ENCODE data around the gene ACD. TPM values are rescaled to one million over a fixed set of nuclear protein-coding genes. Genes with fewer than 3 reads are reported as not detected.

ACD gene
- total and polyA plus RNA-seq, 8 donors: 12.9 to 27.5 (median 23.2) TPM

DNA sequence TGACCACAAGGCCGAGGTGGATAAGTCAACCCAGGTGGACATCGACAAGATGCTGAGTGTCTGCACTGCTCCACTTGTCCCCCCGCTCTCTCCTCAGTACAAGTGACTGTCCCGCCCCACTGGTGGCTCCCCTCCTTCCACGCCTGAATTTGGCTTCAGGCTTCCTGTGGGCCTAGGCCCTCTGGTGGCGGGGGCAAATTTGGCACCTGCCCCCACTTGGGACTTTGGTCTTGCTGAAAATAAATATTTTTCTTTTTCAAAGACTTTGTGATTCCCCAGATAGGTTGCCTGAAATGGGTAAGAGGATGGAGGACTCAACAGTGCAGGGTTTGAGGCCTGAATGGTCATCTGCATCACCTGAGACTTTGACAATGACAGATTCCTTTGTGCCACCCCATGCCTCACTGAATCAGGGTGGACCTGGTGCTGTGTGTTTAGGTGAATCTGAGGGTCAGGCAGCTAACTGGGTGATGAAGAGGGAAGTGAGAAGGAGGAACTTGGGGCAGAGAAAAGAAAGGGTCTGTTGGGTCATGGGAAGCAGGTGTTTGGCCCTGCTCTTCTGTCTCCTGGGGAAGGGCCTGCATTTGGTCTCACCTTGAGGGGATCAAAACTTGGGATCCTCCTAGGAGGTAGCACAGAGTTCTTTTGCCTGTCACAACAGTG lies 8.6 kb upstream of the ACD start:
- peaks cover 29 to 57% of the 10 kb centered on the region in 2 donors for H3K4me1 ChIP-seq
- H3K36me3 ChIP-seq: no peaks in the 10 kb centered on the region
- DNase-seq (no peak), ATAC-seq (no peak)
- no peaks in the 10 kb centered on the region for H3K9me3 ChIP-seq
- peak overlapping the region in 1 of 2 donors; percentile 91 for H3K27ac ChIP-seq
- H3K4me3 ChIP-seq: no peak overlapping the region
- intact Hi-C loops (cut with DNase I): loop anchor here in 1 of 2 donors (5.0 kb wide), 1 partner anchor 106 kb away; the partner anchor contains the start of gene CTCF
- TF ChIP-seq, protein P1, sequence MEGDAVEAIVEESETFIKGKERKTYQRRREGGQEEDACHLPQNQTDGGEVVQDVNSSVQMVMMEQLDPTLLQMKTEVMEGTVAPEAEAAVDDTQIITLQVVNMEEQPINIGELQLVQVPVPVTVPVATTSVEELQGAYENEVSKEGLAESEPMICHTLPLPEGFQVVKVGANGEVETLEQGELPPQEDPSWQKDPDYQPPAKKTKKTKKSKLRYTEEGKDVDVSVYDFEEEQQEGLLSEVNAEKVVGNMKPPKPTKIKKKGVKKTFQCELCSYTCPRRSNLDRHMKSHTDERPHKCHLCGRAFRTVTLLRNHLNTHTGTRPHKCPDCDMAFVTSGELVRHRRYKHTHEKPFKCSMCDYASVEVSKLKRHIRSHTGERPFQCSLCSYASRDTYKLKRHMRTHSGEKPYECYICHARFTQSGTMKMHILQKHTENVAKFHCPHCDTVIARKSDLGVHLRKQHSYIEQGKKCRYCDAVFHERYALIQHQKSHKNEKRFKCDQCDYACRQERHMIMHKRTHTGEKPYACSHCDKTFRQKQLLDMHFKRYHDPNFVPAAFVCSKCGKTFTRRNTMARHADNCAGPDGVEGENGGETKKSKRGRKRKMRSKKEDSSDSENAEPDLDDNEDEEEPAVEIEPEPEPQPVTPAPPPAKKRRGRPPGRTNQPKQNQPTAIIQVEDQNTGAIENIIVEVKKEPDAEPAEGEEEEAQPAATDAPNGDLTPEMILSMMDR (IDR thresholded peaks at IDR 0.05): no peak
- no peaks in the 10 kb centered on the region for H3K27me3 ChIP-seq

DNA sequence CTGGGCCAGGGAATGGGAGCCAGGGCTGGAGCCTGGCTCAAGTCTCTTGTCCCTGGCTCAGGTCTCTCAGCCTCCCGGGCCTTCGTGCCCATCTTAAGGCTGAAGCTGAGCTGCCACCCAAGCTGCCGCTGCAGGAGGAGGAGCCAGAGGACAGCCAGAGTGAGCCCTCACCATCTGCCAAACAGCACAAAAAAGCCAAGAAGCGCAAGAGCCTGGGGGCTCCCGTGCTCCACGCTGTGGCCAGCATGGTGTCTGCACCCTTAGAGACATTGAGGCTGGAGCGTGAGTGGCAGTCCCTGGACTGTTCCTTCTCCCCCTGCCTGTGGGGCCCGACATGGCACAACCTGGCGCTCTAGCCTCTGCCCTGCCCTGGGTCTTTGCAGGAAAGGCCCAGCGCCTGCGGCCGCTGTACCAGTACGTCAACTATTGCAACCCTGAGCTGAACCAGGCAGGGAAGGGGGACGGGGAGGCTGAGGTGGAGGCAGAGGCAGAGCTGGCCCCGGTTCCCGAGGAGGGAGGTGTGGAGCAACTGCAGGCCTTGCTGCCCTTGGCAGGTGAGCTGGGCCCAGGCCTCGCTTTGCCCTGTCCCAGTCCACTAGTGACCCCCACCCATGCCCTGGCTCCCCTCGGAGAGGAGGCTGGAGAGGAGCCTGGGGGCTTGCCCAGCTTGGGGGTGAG lies 7.9 kb upstream of the ACD start:
- ATAC-seq (peak; percentile 77), DNase-seq (peak; percentile 79 to 92 (median 87))
- H3K36me3 ChIP-seq: peaks cover 0 to 3% of the 10 kb centered on the region in 2 donors
- H3K27me3 ChIP-seq: no peaks in the 10 kb centered on the region
- H3K4me3 ChIP-seq: peak overlapping the region in 1 of 2 donors; percentile 86
- H3K9me3 ChIP-seq: no peaks in the 10 kb centered on the region
- peaks cover 22 to 50% of the 10 kb centered on the region in 2 donors for H3K4me1 ChIP-seq
- peak overlapping the region; percentile 86 to 91 for H3K27ac ChIP-seq
- TF ChIP-seq, protein P1 (IDR thresholded peaks at IDR 0.05): peak; percentile 62 to 81
- intact Hi-C loops (cut with DNase I): loop anchor here in 1 of 2 donors (5.0 kb wide), 1 partner anchor 106 kb away; the partner anchor contains the start of gene CTCF

DNA sequence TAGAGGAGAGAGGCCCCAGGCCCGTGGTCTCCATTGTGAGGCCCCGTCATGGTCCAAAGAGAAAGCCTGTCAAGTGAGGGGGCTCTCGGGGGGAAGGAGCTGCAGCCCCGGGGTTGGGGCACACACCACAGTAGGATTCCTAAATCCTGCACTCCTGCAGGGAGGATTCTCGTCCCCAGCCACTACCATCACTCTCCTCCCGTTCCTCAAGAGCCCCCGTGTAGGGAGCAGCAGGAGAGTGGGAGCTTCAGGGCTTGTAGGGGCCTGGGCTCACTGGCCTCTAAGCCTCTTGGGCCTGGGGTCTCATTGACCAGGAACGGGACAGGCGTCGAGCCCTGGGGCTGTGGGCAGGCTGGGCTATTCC lies 7.4 kb upstream of the ACD start:
- H3K4me3 ChIP-seq: peak overlapping the region; percentile 79 to 86
- no peaks in the 10 kb centered on the region for H3K9me3 ChIP-seq
- H3K27ac ChIP-seq: peak overlapping the region; percentile 86 to 91
- H3K27me3 ChIP-seq: no peaks in the 10 kb centered on the region
- DNase-seq: no peak
- peaks cover 0 to 8% of the 10 kb centered on the region in 2 donors for H3K36me3 ChIP-seq
- intact Hi-C loops (cut with DNase I): loop anchor here in 1 of 2 donors (5.0 kb wide), 1 partner anchor 105 kb away; the partner anchor contains the start of gene CTCF
- H3K4me1 ChIP-seq: peaks cover 17 to 45% of the 10 kb centered on the region in 2 donors
- TF ChIP-seq, protein P1 (IDR thresholded peaks at IDR 0.05): no peak
- no peak for ATAC-seq

DNA sequence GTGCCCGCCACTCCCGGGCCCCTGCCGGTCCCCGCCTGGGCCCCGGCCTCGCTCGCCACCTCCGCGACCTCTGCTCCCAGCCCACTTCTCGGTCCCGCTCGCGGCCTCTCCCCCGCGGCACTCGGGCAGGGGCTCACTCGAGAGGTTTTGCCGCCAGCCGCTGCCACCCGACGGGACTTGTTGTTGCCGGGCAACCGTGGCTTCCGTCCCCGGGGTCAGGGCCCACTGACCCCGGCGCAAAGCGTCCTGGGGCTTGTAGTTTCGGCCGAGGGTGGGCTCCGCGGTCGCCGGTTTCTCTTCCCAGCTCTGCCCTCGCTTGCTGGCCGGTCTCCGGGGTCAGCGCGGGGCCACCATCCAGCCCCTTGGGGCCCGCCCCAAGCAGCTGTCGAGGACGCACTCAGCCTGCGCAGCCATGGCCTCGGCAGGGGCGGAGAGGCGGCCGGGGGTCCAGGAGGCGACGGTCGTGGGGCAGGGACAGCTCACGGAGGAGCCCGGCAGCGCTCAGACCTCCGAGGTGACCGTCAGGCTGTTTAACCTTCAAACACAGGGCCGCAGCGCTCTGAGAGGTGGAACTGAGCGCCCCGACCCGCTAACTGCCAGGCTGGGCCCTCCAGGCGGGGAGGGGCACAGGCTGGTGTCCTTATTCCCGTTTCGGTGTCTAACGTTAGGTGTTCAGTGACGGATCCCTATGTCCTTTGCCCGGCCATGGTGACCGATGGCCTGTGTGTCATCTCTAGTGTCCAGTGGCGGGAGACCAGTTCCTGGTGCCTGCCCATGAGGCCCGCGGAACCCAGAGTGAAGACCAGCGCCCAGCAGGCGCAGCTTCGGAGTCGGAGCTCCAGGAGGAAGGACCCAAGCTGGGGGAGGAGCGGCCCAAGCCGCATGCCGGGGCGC lies 6.7 kb upstream of the ACD start, which contains the start of the genes C16orf86 and ENKD1:
C16orf86 (plus strand) TSS at position 256 of the 894 bp plus-strand sequence; CDS start at position 413, 157 bp downstream.
ENKD1 (minus strand) TSS at position 192 of the 894 bp plus-strand sequence. CDS start 308 bp downstream, outside the sequence.
- H3K4me1 ChIP-seq: peaks cover 15 to 39% of the 10 kb centered on the region in 2 donors
- intact Hi-C loops (cut with DNase I): loop anchor here in 1 of 2 donors (5.0 kb wide), 1 partner anchor 105 kb away; the partner anchor contains the start of gene CTCF
- DNase-seq: peak; percentile 72 to 95 (median 88)
- TF ChIP-seq, protein P1 (IDR thresholded peaks at IDR 0.05): no peak
- H3K27ac ChIP-seq: peak within 1 kb of the TSS; percentile 86 to 91
- peaks cover 0 to 11% of the 10 kb centered on the region in 2 donors for H3K36me3 ChIP-seq
- no peaks in the 10 kb centered on the region for H3K9me3 ChIP-seq
- H3K27me3 ChIP-seq: no peaks in the 10 kb centered on the region
- H3K4me3 ChIP-seq: peak within 1 kb of the TSS; percentile 79 to 86
- peak; percentile 86 for ATAC-seq

Data from left lung (tissue), 10 donors.